HG03097 (cell line): ENCODE measurements around the gene CNTRL.
"Not testable (repeated sequence)": the region's sequence is repeated elsewhere in the genome, so short reads cannot be mapped to it uniquely, and the experiment has no call there.

Experiments
- ATAC-seq: cut with Tn5 transposase; IDR thresholded peaks from one replicate; pipeline ENCODE4 v1.9.1; 2021; ENCODE audit not compliant: unreplicated experiment, low FRiP score

The CNTRL gene

GRCh38 chr9:121178676-121179372 is 104.1 kb downstream of the CNTRL start:
- ATAC-seq = no peak

GRCh38 chr9:121179373-121179721 is 104.6 kb downstream of the CNTRL start:
- not testable (repeated sequence) for ATAC-seq

DNA sequence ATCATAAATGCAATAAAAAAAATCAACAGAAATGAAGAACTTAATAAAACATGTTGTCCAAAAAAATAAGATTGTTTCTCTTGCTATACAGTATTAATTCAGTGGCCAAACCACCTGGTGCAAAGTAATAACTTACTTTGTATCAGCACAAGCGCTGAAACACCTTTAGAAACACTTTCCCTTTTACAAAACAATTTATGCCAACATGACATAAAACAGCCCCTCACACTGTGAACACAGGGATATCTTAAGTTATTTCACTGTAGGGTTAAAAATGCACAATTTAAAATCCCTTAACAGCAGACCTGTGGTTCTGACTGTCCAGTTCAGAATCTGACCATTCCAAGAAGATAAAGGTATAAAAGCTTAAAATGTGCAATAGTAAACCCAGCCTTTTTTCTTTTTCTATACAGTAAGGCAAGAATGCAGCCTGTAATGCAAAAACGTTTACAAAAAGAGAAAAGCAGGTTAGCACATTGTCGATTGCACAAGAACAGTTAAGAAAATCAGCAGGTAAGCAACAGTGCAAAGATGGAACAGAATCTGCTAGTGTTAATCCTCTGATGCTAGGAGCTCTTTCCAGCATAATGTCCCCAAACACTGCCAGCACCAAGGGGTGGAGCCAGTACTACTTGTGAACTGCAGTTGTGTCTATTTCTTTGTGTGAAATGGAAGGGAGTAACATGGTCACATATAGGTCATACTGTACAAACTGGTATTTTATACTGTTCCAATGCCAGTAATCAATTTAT is 105.4 kb downstream of the CNTRL start:
- ATAC-seq = no peak

- ATAC-seq = no peak
Observed at GRCh38 chr9:121182101-121182836, 107.5 kb downstream of the CNTRL start.

GRCh38 chr9:121182989-121183388 is 108.2 kb downstream of the CNTRL start:
- no peak for ATAC-seq

DNA sequence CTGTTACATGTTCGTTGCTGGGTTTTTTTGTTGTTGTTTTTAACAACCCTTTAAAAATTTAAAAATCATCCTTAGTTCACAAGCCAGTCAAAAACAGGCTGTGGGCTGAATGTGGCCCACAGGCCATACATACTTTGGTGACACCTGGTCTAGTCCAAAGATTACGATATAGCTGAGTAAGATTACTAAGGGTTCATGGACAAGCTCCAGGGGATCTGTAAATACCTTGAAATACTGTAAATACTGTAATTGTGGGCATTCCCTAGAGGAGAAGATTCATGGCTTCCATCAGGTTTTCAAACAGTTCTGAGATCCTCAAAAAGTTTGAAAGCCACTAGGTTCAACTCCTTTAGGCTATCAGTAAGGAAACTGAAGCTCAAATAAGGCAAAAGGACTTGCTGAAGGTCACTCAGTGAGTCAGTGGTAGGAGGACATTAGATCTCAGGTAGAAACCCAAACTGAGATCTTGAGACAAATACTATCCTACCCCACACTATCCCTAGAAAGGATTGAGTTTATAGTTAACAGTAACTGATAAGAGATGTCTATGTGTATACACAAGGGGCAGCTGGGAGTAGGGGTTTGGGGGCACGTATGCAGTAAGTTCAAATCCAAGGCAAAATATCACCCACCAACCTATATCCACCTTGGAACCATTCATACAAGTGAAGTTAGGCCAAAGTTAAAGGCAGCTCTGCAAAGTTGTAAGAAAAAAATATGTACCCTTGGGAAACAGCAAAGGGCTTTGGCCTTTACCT is 109.1 kb downstream of the CNTRL start:
- ATAC-seq = no peak

DNA sequence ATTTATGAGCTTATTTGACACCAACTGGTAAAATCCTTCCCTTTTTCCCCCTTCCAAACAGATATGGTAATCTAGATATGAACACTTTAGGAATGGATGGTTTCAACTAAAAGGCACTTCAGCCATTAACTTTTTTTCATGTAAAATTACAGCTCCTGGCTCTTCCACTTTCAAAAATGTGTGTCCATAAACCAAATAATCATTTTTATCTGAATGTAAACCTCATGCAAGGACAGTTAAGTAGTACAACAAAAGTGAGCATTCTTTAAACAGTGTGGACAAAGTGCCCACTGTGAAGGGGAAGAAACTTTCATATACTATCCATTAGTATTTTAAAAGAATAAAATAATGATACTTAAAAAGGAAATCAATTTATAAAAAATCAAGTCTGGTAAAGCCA is 109.7 kb downstream of the CNTRL start:
- ATAC-seq = no peak

DNA sequence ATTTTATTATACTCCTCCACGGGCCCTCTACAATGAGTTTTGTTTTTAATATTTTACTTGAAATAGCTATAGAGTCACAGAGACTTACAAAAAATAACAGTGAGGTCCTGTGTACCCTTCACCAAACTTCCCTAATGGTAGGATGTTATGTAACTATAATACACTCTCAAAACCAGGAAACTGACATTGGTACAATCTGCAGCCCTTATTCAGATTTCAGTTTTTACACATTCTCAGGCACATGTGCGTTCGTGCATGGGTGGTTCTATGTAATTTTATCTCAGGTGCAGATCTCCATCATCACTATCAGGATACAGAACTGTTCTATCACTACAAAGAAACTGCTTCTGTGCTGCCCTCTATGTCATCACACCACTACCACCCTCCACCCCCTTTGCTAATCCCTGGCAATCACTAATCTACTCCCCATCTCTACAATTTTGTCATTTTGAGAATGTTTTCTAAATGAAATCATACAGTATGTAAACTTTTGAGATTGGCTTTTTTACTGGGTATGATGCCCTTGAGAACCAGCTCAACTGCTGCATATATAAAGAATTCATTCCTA is 110.5 kb downstream of the CNTRL start:
- ATAC-seq = no peak

GRCh38 chr9:121185774-121186403 is 111.1 kb downstream of the CNTRL start:
- ATAC-seq = no peak

- no peak for ATAC-seq
Observed at GRCh38 chr9:121187636-121188305, 113.0 kb downstream of the CNTRL start.

DNA sequence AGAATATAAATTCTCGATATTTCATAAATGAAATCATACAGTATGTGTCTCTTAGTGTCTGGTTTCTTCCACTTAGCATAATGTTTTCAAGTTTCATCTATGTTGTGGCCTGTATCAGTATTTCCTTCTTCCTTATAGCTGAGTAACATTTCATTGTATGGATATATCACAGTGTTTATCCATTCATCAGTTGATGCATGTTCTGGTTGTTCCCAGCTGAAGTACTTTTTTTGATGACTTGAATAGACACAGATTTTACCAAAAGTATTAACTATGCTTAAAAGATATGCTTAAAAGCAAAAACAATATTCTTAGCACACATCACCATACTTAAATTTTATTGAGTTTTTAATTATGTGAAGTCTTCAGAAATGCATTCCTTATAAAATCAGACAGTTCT is 114.3 kb downstream of the CNTRL start:
- no peak for ATAC-seq

GRCh38 chr9:121189660-121190059 is 114.9 kb downstream of the CNTRL start:
- ATAC-seq = no peak

GRCh38 chr9:121191235-121191634 is 116.5 kb downstream of the CNTRL start:
- ATAC-seq = no peak

GRCh38 chr9:121192518-121192917 is 117.8 kb downstream of the CNTRL start:
- ATAC-seq = no peak

DNA sequence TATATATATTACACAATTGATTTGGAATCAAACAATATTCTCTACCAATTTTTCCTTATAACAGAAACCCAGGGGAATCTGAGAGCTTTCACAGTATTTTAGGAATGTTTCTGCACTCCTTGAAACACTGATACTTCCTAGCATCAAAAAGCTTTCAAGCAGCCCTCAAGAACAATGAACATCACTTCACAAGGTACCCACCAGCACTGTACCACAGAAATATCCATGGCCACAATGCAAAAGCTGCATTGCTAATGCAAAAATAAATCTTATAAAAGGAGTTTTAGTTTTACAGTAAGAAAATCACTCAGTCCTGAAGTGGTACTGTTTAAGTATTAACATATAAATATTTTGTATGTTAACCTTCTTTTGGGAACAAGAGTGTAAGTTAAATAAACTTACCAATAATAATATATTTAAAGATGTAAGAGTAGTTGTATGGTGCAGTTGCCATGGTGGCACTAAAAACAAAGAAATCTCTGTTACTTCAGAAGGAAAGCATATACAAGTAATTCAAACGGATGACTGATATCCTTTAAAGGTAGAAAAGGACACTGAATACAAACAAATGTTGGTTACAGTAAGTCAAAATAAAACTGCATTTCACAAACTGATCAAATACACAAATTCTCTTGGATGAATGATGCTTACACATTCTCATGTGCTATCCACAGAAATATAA is 118.3 kb downstream of the CNTRL start:
- ATAC-seq = no peak

GRCh38 chr9:121194730-121195129 is 120.0 kb downstream of the CNTRL start:
- ATAC-seq = no peak

DNA sequence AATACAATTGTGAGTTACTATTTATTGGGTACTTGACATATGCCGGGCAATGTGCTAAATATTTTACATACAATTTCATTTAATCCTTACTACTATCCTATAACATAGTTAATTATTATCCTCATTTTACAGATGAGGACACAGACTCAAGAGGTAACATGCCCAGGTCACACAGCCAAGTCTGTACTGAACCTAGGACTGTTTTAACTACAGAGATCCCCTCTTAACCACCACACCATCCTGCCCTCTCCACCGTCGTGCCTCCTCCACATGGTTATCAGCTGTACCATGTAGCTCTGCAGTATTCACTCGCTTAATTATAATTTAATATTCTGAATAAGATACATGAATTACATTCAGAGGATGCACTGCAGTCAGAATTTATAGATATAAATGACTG is 121.6 kb downstream of the CNTRL start:
- ATAC-seq = no peak

GRCh38 chr9:121197132-121197531 is 122.4 kb downstream of the CNTRL start:
- no peak for ATAC-seq

GRCh38 chr9:121198512-121199042 is 123.8 kb downstream of the CNTRL start:
- no peak for ATAC-seq
